HEK293 (cell line): ENCODE measurements around the gene MEGF8.

Experiments
- ZNF48 ChIP-seq: fragments of 450-650 bp; formaldehyde crosslinking; IDR thresholded peaks from 2 replicates; pipeline ENCODE4 v1.5.1; 2016; ENCODE audit warnings: missing biosample characterization, missing genetic modification characterization
- ZSCAN5A ChIP-seq: fragments of 450-650 bp; formaldehyde crosslinking; IDR thresholded peaks from 2 replicates; pipeline ENCODE4 v1.5.1; 2016; ENCODE audit warnings: missing biosample characterization, missing genetic modification characterization

- TF ChIP-seq ZSCAN5A (tag by site-specific recombination) (no peak), ZNF48 (no peak)
These were observed 42.6 kb upstream of the MEGF8 start for GRCh38 chr19:42282819-42283187.
